ENCODE measurements around the gene NPEPL1. TPM values are rescaled to one million over a fixed set of nuclear protein-coding genes. Genes with fewer than 3 reads are reported as not detected.
A peak's percentile ranks its signal among the peaks of the same experiment; 100 is the strongest.

The NPEPL1 gene
- total RNA-seq, 1 experiment from 2014 or later = 44.7 TPM

- Histone ChIP-seq H3K9me3 (no peaks in the 10 kb centered on the region), H3K4me3 (no peak overlapping the region), H3K36me3 (no peaks in the 10 kb centered on the region), H3K27me3 (no peaks in the 10 kb centered on the region)
- DNase-seq = no peak
Observed at GRCh38 chr20:58712151-58712791, 19.7 kb downstream of the NPEPL1 start.

- Histone ChIP-seq H3K36me3 (no peaks in the 10 kb centered on the region), H3K4me3 (no peak overlapping the region), H3K27me3 (no peaks in the 10 kb centered on the region), H3K9me3 (no peaks in the 10 kb centered on the region)
- DNase-seq = no peak
Observed at GRCh38 chr20:58712806-58713731, 20.5 kb downstream of the NPEPL1 start.

- Histone ChIP-seq H3K4me3 (no peak overlapping the region), H3K27me3 (no peaks in the 10 kb centered on the region), H3K36me3 (no peaks in the 10 kb centered on the region), H3K9me3 (no peaks in the 10 kb centered on the region)
- DNase-seq = no peak
Observed at GRCh38 chr20:58713801-58714339, 21.3 kb downstream of the NPEPL1 start.

GRCh38 chr20:58714340-58714922 is 21.8 kb downstream of the NPEPL1 start:
- Histone ChIP-seq H3K27me3 (no peaks in the 10 kb centered on the region), H3K9me3 (no peaks in the 10 kb centered on the region), H3K4me3 (no peak overlapping the region), H3K36me3 (no peaks in the 10 kb centered on the region)
- DNase-seq = no peak

- no peak for DNase-seq
- Histone ChIP-seq H3K4me3 (no peak overlapping the region), H3K27me3 (no peaks in the 10 kb centered on the region), H3K9me3 (no peaks in the 10 kb centered on the region), H3K36me3 (no peaks in the 10 kb centered on the region)
Observed at GRCh38 chr20:58714923-58715351, 22.3 kb downstream of the NPEPL1 start.

GRCh38 chr20:58715391-58715800 is 22.8 kb downstream of the NPEPL1 start:
- Histone ChIP-seq H3K9me3 (no peaks in the 10 kb centered on the region), H3K36me3 (no peaks in the 10 kb centered on the region), H3K4me3 (no peak overlapping the region), H3K27me3 (no peaks in the 10 kb centered on the region)
- no peak for DNase-seq

GRCh38 chr20:58715801-58716475 is 23.3 kb downstream of the NPEPL1 start:
- Histone ChIP-seq H3K27me3 (no peaks in the 10 kb centered on the region), H3K36me3 (no peaks in the 10 kb centered on the region), H3K4me3 (no peak overlapping the region), H3K9me3 (no peaks in the 10 kb centered on the region)
- no peak for DNase-seq

- Histone ChIP-seq H3K9me3 (no peaks in the 10 kb centered on the region), H3K27me3 (no peaks in the 10 kb centered on the region), H3K4me3 (no peak overlapping the region), H3K36me3 (no peaks in the 10 kb centered on the region)
- DNase-seq = peak; percentile 28
Observed at GRCh38 chr20:58716476-58717277, 24.1 kb downstream of the NPEPL1 start.

- DNase-seq = no peak
- no peaks in the 10 kb centered on the region for H3K36me3 ChIP-seq
- H3K27me3 ChIP-seq = no peaks in the 10 kb centered on the region
- H3K9me3 ChIP-seq = no peaks in the 10 kb centered on the region
- H3K4me3 ChIP-seq = no peak overlapping the region
Observed at GRCh38 chr20:58717278-58718091, 24.9 kb downstream of the NPEPL1 start.

- Histone ChIP-seq H3K9me3 (no peaks in the 10 kb centered on the region), H3K4me3 (no peak overlapping the region), H3K36me3 (no peaks in the 10 kb centered on the region), H3K27me3 (no peaks in the 10 kb centered on the region)
- DNase-seq = no peak
Observed at GRCh38 chr20:58718121-58718563, 25.5 kb downstream of the NPEPL1 start.

- no peaks in the 10 kb centered on the region for H3K27me3 ChIP-seq
- DNase-seq = no peak
- no peaks in the 10 kb centered on the region for H3K9me3 ChIP-seq
- H3K4me3 ChIP-seq = no peak overlapping the region
- no peaks in the 10 kb centered on the region for H3K36me3 ChIP-seq
Observed at GRCh38 chr20:58718729-58719128, 26.1 kb downstream of the NPEPL1 start.

- no peaks in the 10 kb centered on the region for H3K36me3 ChIP-seq
- H3K4me3 ChIP-seq = no peak overlapping the region
- no peak for DNase-seq
- H3K27me3 ChIP-seq = peaks cover 3% of the 10 kb centered on the region
- H3K9me3 ChIP-seq = no peaks in the 10 kb centered on the region
Observed at GRCh38 chr20:58719258-58719657, 26.7 kb downstream of the NPEPL1 start.

- no peaks in the 10 kb centered on the region for H3K36me3 ChIP-seq
- no peaks in the 10 kb centered on the region for H3K9me3 ChIP-seq
- H3K27me3 ChIP-seq = peaks cover 5% of the 10 kb centered on the region
- H3K4me3 ChIP-seq = no peak overlapping the region
- no peak for DNase-seq
Observed at GRCh38 chr20:58719971-58720371, 27.4 kb downstream of the NPEPL1 start.

- no peak for DNase-seq
- H3K27me3 ChIP-seq = peaks cover 5% of the 10 kb centered on the region
- no peaks in the 10 kb centered on the region for H3K36me3 ChIP-seq
- no peak overlapping the region for H3K4me3 ChIP-seq
- H3K9me3 ChIP-seq = no peaks in the 10 kb centered on the region
Observed at GRCh38 chr20:58720890-58721289, 28.3 kb downstream of the NPEPL1 start.
